NB4 (cell line): ENCODE data around the gene PITPNC1.

ENCODE experiments used
- DNase-seq: peaks from one replicate; pipeline ENCODE4 v3.0.0; 2010; ENCODE audit warnings: low read depth
- H3K4me3 ChIP-seq: one replicate; pipeline ENCODE4 v1.5.1; 2011; ENCODE audit warnings: mild to moderate bottlenecking, low read depth, low read length, moderate library complexity
- MAX ChIP-seq: IDR thresholded peaks from 2 replicates; pipeline ENCODE4 v1.6.1; 2011; ENCODE audit warnings: low read depth, low read length
- MYC ChIP-seq: IDR thresholded peaks from 2 replicates; pipeline ENCODE4 v1.6.1; 2011; ENCODE audit warnings: low read depth, low read length
- POLR2A ChIP-seq: IDR thresholded peaks from 2 replicates; pipeline ENCODE4 v1.6.1; 2011; ENCODE audit warnings: mild to moderate bottlenecking; ENCODE audit not compliant: insufficient read length; ENCODE audit errors: extremely low read depth
- TF ChIP-seq, protein P1 (sequence below): IDR thresholded peaks from one replicate; pipeline ENCODE4 v1.5.1; 2012; ENCODE audit warnings: low read depth, low read length

Gene PITPNC1

DNA sequence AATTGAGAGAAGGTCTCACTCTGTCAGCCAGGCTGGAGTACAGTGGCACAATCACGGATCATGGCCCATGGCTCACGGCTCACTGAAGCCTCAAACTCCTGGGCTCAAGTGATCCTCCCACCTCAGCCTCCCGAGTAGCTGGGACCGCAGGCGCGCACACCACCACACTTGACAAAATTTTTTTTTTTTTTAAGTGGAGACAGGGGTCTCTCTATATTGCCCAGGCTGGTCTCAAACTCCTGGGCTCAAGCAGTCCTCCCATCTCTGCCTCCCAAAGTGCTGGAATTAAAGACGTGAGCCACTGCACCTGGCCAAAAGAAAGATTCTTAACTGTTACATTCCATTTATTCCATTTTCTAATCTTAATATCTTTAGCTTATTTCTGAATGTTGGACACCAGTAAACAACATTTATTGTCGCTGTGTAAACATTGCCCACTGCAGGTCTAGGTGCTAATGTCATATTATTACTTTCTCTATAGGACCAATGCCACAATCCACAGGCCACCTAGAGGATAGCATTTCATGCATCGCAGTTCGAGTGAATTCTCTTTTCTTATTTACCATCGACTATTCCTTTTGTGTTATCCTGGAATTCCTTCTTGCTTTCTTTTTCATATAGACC, 123.7 kb downstream of the PITPNC1 start:
- H3K4me3 ChIP-seq, result no peak overlapping the region
- no peak for DNase-seq
- no peak for TF ChIP-seq MAX
- no peak for TF ChIP-seq POLR2A
- TF ChIP-seq MYC, result no peak
- TF ChIP-seq, protein P1, sequence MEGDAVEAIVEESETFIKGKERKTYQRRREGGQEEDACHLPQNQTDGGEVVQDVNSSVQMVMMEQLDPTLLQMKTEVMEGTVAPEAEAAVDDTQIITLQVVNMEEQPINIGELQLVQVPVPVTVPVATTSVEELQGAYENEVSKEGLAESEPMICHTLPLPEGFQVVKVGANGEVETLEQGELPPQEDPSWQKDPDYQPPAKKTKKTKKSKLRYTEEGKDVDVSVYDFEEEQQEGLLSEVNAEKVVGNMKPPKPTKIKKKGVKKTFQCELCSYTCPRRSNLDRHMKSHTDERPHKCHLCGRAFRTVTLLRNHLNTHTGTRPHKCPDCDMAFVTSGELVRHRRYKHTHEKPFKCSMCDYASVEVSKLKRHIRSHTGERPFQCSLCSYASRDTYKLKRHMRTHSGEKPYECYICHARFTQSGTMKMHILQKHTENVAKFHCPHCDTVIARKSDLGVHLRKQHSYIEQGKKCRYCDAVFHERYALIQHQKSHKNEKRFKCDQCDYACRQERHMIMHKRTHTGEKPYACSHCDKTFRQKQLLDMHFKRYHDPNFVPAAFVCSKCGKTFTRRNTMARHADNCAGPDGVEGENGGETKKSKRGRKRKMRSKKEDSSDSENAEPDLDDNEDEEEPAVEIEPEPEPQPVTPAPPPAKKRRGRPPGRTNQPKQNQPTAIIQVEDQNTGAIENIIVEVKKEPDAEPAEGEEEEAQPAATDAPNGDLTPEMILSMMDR, result no peak

DNA sequence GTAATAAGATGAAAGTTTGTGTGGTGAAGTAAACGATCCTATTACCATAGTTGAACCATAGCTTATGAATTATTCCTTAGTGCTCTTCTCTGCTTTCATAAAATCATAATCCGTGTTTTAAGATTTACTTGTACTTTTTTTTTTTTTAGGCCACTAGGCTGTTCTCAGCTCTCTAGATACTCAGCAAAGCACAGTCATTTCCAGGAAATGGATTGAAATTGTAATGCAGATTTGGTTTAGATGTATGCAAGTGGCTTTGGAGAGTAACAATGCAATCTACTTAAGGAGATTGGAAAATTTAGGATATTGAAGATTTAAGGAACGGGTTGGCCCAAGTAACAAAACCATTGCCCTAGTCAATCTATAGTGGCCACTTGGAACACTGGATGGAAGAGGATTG, 125.1 kb downstream of the PITPNC1 start:
- no peak for DNase-seq
- H3K4me3 ChIP-seq, result no peak overlapping the region
- TF ChIP-seq MYC (no peak), MAX (no peak), POLR2A (no peak)
- TF ChIP-seq, protein P1, result no peak

DNA sequence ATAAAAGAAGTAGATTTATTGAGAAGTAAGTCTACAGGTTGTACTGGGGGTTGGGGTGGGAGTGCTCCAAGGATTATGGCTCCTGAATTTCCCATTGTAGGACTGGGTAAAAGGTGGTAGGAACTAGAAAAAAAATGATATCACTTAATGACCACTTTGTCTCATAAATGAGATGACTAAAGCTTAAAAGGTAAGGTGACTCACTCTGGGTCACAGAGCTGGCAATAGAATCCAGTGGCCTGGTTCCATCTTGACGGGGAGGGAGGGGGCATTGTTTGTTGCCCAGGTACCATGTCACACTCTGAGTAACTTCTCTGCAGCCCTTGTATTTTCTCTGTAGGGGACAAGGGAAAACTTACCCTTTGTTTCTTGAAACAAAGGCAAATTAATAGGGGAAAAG, 126.1 kb downstream of the PITPNC1 start:
- no peak for DNase-seq
- TF ChIP-seq, protein P1, result no peak
- TF ChIP-seq MAX (no peak), POLR2A (no peak), MYC (no peak)
- H3K4me3 ChIP-seq, result no peak overlapping the region

DNA sequence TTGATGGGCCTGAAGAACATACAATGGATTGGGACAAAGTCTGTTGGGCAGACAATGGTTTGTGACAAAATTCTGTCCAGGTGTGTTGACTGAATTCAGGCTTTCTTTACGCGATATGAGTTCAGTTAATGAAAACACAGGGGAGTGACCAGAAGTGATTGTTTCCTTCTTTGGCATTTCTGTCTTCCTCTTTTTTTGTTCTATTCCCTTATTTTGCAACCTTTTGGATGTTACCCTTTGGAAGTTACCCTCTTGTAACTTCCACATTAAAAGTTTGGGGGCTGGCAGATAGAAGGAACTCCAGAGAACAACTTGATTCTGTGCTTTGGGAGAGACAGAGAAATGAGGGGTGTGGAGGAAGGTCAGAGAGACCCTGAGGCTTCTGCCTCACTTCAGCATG, 126.7 kb downstream of the PITPNC1 start:
- no peak overlapping the region for H3K4me3 ChIP-seq
- TF ChIP-seq MYC (no peak), MAX (no peak), POLR2A (no peak)
- TF ChIP-seq, protein P1, result no peak
- DNase-seq, result no peak

GRCh38 chr17:67504182-67504581, 127.1 kb downstream of the PITPNC1 start:
- DNase-seq, result no peak
- TF ChIP-seq MAX (no peak), MYC (no peak)
- TF ChIP-seq, protein P1, result no peak
- no peak overlapping the region for H3K4me3 ChIP-seq

GRCh38 chr17:67506966-67507365, 129.9 kb downstream of the PITPNC1 start:
- TF ChIP-seq POLR2A, result no peak
- TF ChIP-seq MAX, result no peak
- TF ChIP-seq MYC, result no peak
- TF ChIP-seq, protein P1, result no peak
- DNase-seq, result no peak
- no peak overlapping the region for H3K4me3 ChIP-seq
